Brain pericyte (primary cell): ENCODE data around the gene ZYX.
"Not testable (repeated sequence)": the region's sequence is repeated elsewhere in the genome, so short reads cannot be mapped to it uniquely, and the experiment has no call there.

Experiments used
- DNase-seq: peaks from one replicate; pipeline ENCODE4 v3.0.0-alpha.2; 2012; ENCODE audit warnings: low read depth, low spot score

Gene ZYX

DNA sequence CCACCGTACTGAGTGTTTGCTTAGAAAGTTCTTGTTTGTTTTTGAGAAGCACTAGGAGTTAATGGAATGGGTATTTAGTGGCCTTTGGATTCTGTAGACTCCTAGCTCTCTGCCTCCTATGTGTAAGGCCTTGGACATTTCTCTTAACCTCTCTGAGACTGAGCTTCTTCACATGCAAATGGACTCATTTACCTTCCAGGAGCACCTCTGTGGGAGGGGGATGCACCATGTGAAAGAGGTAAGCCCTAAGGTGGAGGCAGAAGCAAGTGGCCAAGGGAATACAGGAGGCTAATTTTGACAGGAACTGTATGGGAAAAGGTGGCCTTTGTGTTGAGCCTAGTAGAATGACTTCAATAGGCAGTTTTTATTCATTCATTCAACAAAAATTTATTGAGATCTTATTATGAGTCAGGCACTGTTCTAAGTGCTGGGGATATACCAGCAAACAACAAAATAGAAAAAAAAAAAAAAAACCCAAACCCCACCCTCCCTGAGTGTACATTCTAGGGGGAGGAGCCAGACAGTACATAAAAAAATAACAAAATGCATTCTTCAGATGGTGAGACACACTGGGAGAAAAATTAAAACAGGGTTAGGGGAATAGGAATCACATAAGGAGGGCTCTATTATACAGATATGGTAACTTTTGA is 36.7 kb downstream of the ZYX start:
- no peak for DNase-seq

GRCh38 chr7:143418681-143419458 is 37.7 kb downstream of the ZYX start:
- DNase-seq = no peak

GRCh38 chr7:143419880-143420279 is 38.7 kb downstream of the ZYX start:
- DNase-seq = no peak

- not testable (repeated sequence) for DNase-seq
Observed at GRCh38 chr7:143420624-143421023, 39.5 kb downstream of the ZYX start.

- DNase-seq = no peak
Observed at GRCh38 chr7:143422033-143422432, 40.9 kb downstream of the ZYX start.

DNA sequence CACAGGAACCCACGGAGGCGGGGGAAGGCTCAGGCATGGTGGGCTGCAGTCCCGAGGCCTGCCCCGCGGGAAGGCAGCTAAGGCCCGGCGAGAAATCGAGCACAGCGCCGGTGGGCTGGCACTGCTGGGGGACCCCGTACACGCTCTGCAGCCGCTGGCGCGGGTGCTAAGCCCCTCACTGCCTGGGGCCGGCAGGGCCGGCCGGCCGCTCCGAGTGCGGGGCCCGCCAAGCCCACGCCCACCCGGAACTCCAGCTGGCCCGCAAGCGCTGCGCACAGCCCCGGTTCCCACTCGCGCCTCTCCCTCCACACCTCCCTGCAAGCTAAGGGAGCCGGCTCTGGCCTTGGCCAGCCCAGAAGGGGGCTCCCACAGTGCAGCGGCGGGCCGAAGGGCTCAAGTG is 43.3 kb downstream of the ZYX start:
- not testable (repeated sequence) for DNase-seq

- no peak for DNase-seq
Observed at GRCh38 chr7:143426479-143427142, 45.5 kb downstream of the ZYX start.

- no peak for DNase-seq
Observed at GRCh38 chr7:143429770-143430698, 48.9 kb downstream of the ZYX start.

DNA sequence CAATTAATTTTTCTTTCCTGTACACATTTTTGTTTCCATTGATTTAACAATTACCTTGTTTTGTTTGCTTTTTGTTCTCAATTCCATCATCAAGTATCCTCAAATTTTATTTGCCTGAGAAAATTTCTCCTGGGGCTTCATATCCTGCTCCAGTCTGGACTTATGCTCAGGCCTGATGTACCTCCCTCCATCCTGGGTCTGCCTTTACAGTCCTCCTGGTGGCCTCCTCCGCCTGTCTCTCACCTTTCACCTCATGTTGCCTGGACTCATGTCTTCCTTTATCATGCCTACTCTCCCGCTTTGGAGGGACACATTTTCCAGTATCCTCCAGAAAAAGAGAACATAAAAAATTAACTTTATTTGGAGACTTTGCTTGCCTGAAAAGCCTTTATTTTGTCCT is 50.0 kb downstream of the ZYX start:
- DNase-seq = no peak

GRCh38 chr7:143433759-143434158 is 52.6 kb downstream of the ZYX start:
- no peak for DNase-seq

- DNase-seq = no peak
Observed at GRCh38 chr7:143434660-143435059, 53.5 kb downstream of the ZYX start.

GRCh38 chr7:143435266-143435665 is 54.1 kb downstream of the ZYX start:
- DNase-seq = no peak

DNA sequence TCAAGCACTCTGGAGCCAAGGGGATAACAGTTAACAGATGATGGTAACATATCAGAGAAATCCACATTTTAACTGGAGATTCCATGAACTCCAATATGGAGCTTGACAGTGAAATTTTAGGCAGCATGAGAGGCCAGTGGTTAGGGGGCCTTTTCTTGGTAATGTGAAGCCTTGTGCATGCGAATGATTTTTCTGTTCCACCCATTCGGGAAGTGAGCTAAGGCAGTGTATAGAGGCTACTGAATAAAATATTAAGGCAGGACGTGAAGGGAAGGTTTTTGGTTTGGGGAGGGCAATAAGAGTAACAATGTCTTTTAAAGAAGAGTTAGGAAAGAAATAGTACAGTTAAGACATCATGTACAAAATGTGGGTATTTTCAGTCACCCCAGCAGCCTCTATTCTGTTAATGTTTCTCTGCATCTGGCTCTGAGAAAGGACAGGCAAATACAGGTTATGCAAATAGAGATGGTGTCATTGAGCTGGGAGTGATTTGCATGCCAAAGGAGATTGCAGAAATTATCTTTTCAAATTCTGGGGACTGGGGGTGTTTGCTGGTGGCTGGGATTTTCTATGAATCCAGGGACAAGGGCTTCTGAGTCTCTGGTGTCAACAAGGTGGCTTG is 55.3 kb downstream of the ZYX start:
- DNase-seq = no peak

- DNase-seq = no peak
Observed at GRCh38 chr7:143437578-143437977, 56.4 kb downstream of the ZYX start.

GRCh38 chr7:143439866-143440265 is 58.7 kb downstream of the ZYX start:
- no peak for DNase-seq
